ENCODE data around the gene ZSCAN22.
A peak's percentile ranks its signal among the peaks of the same experiment; 100 is the strongest.
"Not testable (repeated sequence)": the region's sequence is repeated elsewhere in the genome, so short reads cannot be mapped to it uniquely, and the experiment has no call there.

ZSCAN22 gene

GRCh38 chr19:58374200-58374599 is 47.4 kb downstream of the ZSCAN22 start:
- no peak for DNase-seq (ENCODE audit: low read depth)

- not testable (repeated sequence) for DNase-seq (ENCODE audit: low read depth)
These were observed 49.9 kb downstream of the ZSCAN22 start for GRCh38 chr19:58376724-58377123.

GRCh38 chr19:58379246-58379645 is 52.5 kb downstream of the ZSCAN22 start:
- DNase-seq (ENCODE audit: low read depth) = no peak

GRCh38 chr19:58380037-58380661 is 53.4 kb downstream of the ZSCAN22 start:
- DNase-seq (ENCODE audit: low read depth) = no peak

- peak; percentile 90 for DNase-seq (ENCODE audit: low read depth)
These were observed 54.1 kb downstream of the ZSCAN22 start, which contains the start of gene ZNF837 for GRCh38 chr19:58380662-58381459. ZNF837 (minus strand) TSS chr19:58381030; CDS start chr19:58369332, 11,698 bp downstream.

GRCh38 chr19:58381460-58382212 is 54.8 kb downstream of the ZSCAN22 start:
- DNase-seq (ENCODE audit: low read depth) = no peak

GRCh38 chr19:58382997-58383603 is 56.3 kb downstream of the ZSCAN22 start:
- DNase-seq (ENCODE audit: low read depth) = no peak

GRCh38 chr19:58385313-58385890 is 58.6 kb downstream of the ZSCAN22 start:
- DNase-seq (ENCODE audit: low read depth) = no peak

GRCh38 chr19:58385891-58386575 is 59.2 kb downstream of the ZSCAN22 start:
- DNase-seq (ENCODE audit: low read depth) = no peak

- DNase-seq (ENCODE audit: low read depth) = peak; percentile 89
These were observed 60.0 kb downstream of the ZSCAN22 start, which contains the start of gene RPS5 for GRCh38 chr19:58386576-58387337. RPS5 (plus strand) TSS chr19:58387269; CDS start chr19:58388138, 869 bp downstream.

- no peak for DNase-seq (ENCODE audit: low read depth)
These were observed 60.8 kb downstream of the ZSCAN22 start for GRCh38 chr19:58387338-58388174.

- no peak for DNase-seq (ENCODE audit: low read depth)
These were observed 61.4 kb downstream of the ZSCAN22 start for GRCh38 chr19:58388175-58388526.
